ENCODE measurements around the gene MFF.
A peak's percentile ranks its signal among the peaks of the same experiment; 100 is the strongest.

Gene MFF

DNA sequence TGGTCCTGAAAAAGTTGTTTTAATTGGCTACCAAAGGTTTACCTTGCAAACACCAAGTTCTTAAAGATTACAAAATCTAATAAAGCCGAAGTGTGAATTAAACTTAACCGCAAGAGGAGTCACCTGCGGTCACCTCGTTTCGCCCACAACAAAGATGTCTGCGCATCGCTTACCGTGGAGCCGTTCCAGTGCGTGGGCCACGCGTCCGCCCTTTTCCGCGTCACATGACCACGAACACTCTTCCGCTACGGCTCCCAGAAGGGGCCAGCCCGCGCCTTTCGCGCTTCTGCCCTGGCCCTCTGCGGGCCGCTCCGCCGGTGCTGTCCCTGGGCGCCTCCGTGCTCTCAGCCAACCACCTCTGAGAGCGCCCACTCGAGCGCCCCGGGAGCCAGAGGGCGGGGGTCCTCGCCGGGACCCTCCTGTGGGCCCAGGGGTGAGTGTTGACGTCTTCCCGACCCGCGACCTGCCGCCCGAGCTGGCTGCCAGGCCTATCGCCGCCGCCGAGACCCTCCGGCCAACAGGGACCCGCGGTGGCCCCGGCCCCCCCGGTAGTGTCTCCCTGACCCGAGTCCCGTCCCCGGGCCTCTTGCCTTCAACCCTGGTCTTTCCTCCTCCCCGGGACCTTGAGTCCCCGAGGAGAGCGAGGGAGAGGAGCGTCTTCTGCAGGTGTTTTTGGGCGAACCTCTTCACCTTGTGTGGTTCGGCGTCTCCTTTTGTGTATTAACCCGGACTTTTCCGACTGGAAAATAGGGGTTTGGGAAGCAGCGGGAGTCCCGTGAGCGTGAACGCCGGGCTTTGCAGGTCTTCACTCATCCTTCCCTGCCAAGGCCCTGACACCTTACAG lies at the start of gene MFF:
Gene MFF (plus strand): TSS at position 257 of the 844 bp plus-strand sequence. CDS start 5,415 bp downstream, outside the sequence.
- peak; percentile 95 for DNase-seq

GRCh38 chr2:227280895-227281294 lies 44.2 kb upstream of the MFF start:
- no peak for DNase-seq

GRCh38 chr2:227285741-227286236 lies 39.3 kb upstream of the MFF start:
- DNase-seq, result no peak

DNA sequence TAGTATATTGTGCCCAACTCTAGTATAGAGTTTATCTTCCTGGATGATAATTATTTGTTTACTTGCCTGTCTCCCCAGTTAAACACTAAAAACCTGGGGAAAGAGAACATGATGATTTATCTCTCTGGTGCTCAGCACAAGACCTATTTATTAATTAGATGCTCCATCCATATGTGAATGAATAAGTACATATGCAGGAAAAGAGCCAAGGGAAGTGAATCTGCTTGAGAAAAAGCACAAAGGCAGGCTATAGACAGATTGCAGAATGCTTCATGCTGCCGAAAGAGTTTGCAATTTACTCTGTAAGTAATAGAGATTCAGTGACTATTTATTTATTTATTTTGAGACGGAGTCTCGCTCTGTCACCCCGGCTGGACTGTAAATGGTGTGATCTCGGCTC lies 37.3 kb upstream of the MFF start:
- no peak for DNase-seq

GRCh38 chr2:227292314-227292713 lies 32.7 kb upstream of the MFF start:
- DNase-seq, result no peak

DNA sequence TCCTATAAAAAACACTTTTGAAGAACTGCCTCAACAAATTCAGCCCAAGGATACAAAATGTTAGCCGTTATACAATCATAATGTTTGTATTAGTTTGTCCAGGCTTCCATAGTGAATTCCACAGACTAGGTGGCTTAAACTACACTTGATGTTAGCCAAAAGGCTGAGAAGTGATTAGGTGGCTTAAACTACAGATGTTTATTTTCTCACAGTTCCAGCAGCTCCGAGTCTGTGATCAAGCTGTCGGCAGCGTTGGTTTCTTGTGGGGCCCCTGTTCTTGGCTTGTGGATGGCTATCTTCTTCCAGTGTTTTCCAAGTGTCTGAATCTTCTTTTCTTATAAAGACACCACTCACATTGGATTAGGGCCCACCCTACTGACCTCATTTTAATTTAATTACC lies 31.5 kb upstream of the MFF start:
- no peak for DNase-seq

GRCh38 chr2:227295806-227296205 lies 29.2 kb upstream of the MFF start:
- no peak for DNase-seq

GRCh38 chr2:227296671-227297405 lies 28.2 kb upstream of the MFF start:
- DNase-seq, result no peak

DNA sequence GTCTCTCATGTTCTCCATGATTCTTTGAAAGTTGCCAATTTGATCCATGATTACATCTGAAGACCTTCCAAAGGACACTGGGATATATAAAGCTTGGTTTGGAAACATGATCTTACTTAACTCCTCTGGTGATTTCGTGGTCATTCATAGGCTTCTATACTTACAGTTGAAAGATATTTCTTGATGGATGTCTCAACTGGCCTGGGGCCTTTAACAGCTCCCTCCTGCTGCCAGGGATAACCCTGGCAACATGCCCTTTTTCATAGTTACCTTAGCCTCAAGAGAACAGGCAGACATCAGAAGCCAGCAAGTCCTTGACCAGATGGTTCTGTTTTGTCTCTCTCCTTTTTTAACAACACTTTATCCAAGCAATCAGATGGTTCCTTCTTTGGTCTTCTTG lies 23.5 kb upstream of the MFF start:
- no peak for DNase-seq

- DNase-seq, result no peak
These were observed 16.3 kb upstream of the MFF start for GRCh38 chr2:227308784-227309183.

- no peak for DNase-seq
These were observed 14.3 kb upstream of the MFF start for GRCh38 chr2:227310756-227311110.

DNA sequence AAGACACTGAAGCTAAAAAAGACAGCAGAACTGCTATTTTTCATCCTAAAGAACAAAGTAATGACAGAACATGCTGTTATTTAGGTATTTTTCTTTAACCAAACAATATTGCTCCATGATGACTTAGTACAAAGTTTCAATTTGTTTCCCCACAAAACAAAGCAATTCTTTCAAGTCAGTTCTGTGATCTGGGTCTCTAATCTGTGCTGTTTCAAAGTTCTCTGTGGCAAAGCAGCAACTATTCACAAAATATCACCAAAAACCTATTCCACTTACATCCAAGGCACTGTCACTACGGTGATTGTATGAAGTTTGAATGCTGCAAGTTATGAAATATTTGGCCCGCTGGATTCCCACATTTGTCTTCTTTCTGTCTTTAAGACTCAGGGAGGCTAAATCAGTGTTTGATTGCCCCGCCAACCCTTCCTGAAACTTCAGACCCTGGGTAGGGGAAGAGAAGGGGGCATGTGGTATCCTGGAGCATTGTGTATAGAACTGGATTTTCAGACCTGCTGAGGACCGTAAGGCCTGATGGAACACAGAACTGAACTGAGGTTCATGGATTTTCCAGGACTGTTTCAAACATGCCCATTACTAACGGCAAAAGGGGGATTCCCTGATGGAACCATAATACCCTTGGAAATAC lies 13.1 kb upstream of the MFF start:
- no peak for DNase-seq

DNA sequence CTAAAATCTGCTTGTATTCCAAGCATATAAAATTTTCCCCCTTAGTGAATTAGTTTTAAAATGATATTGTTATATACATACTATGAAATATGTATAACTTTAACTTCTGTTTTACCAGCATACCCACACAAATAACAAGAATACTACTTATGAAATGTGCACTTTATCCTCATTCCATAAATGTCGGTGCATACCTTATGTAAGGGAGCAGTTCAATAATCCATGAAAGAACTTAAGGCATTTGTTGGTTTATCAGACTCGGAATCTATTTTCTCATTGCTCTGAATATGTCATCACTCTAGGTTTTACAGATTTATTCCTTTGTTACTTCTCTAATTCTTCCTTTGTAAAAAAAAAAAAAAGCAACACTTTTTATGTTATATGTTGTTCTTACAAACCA lies 12.5 kb upstream of the MFF start:
- DNase-seq, result no peak

DNA sequence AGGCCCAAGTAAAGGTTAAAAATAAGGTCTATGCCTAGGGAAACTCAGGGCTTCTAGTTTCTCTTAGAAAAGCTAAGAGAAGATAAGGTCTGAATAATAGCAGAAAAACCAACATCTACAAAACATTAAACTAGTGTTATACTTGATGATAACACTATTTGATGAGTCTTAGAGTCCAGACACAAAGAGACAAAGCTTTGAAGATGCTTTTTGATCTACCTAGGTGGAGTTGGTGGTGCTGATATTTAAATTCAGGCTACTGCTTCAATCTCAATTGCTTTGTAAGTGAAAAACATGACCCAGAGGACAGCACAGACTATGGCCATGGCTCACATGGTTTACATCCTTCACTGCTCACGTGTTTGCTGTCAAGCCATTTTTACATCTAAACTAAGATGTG lies 11.7 kb upstream of the MFF start:
- DNase-seq, result no peak

DNA sequence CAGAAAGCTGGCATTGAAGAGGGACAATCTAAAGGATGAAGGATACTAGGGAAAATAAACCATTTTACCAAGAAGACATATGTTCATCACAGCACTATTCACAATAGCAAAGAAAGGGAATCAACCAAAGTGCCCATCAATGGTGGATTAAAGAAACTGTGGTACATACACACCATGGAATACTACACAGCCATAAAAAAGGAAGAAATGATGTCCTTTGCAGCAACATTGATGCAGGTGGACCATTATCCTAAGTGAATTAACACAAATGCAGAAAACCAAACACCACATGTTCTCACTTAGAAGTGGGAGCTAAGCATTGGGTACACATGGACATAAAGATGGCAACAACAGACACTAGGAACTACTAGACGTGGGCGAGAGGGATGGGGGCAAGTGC lies 7.2 kb upstream of the MFF start:
- no peak for DNase-seq

GRCh38 chr2:227320305-227321094 lies 4.6 kb upstream of the MFF start:
- DNase-seq, result no peak

DNA sequence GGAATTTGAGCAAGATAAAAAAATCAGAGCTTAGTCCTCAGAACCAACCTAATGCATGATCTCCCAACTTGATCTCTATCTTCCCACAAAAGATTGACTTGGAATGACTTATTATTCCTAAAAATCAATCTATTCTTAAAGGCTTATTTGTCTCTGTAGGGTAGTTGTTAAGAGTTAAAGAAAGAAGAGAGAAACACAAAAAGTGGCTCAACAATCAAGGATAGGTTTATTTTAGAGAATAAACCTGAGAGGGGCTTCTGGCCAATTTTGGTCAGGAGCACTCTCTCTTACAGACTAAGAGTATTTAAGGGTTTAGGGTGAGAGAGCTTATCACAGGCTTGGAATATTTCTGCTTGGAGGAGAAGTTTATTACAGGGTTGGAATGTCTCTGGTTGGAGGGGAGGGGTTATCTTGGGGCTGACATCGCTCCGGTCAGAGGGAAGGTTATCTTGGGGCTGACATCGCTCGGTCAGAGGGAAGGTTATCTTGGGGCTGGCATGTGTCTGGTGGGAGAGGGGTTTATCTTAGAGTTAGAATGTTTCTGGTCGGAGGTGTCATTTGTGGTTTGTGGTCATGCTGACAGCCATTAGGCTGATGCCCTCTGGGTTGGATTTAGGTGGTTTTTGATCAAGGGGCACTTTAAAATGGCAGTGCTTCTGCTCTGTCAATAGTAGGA lies 2.4 kb upstream of the MFF start:
- no peak for DNase-seq

- DNase-seq, result no peak
These were observed 1.2 kb upstream of the MFF start for GRCh38 chr2:227323818-227324217.

DNA sequence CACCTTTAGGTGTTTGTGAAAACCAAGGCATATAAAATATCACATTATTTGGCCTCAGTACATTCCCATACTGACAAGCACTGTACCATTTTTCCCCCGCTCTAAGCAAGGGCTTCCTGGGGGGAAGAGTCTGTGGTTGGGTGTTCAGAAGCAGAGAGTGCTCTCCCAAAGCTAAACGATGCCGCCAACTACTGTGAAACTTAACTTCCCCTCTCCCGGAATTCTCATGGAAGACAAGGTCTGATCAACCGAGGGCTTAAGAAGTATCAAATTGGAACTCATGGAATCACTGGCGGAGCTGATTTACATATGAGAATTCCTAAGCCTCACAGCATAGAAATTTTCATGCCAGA lies 433 bp upstream of the MFF start:
- DNase-seq, result peak; percentile 3

DNA sequence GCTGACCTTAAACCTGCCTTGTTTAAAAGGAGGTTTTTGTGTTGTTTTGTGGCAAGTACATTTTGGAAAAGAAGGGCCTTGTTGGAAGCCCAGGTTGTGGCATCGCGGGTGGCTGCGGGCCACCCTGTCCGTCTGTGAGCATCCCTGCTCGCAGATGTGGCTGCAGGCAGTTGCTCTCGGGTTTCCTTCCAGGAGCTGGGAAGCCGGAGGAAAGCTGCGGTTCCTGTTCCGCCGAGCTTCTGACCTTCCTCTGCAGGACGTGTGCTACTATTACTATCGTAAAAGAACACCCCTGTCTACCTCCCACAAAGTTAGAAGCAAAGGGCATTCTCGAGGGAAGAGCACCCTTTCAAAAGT lies 766 bp downstream of the MFF start:
- DNase-seq, result no peak

GRCh38 chr2:227326783-227327182 lies 1.7 kb downstream of the MFF start:
- no peak for DNase-seq

- peak; percentile 53 for DNase-seq
These were observed 10.7 kb downstream of the MFF start for GRCh38 chr2:227335713-227336112.

GRCh38 chr2:227337442-227337841 lies 12.4 kb downstream of the MFF start:
- no peak for DNase-seq

Measured in activated CD4-positive, alpha-beta T cell treated with anti-CD3 and anti-CD28 coated beads, Interleukin-2, Interleukin-6, amounts not matched to agents 100 ng/mL and 50 ng/mL, durations not matched to agents 16 hours and 8 hours (primary cell).